Fibroblast of the aortic adventitia (primary cell): ENCODE data around the gene GPR78. TPM values are rescaled to one million over a fixed set of nuclear protein-coding genes. Genes with fewer than 3 reads are reported as not detected.

Experiments used
- DNase-seq: peaks from one replicate; pipeline ENCODE4 v3.0.0-alpha.2; 2010; ENCODE audit warnings: low read depth
- H3K4me3 ChIP-seq: 2 replicates; pipeline ENCODE4 v1.5.1; 2011; ENCODE audit warnings: low read depth, mild to moderate bottlenecking, control low read depth, low read length, moderate library complexity
- CTCF ChIP-seq: IDR thresholded peaks from 2 replicates; pipeline ENCODE4 v1.5.1; 2011; ENCODE audit warnings: mild to moderate bottlenecking, low read length, control low read depth, inconsistent platforms; ENCODE audit not compliant: insufficient read depth
- total RNA-seq: library from RNA; depleted of rRNA; stranded (reverse); fragments of >200 nt; gene quantifications from 2 replicates; pipeline ENCODE4 v1.2.3, GENCODE V29; 2012; ENCODE audit warnings: low replicate concordance

GPR78 gene
- total RNA-seq, 1 donor: 0.36 TPM

- no peak for TF ChIP-seq CTCF
- H3K4me3 ChIP-seq: no peak overlapping the region
- no peak for DNase-seq
Measured at GRCh38 chr4:8614365-8615193, 34.4 kb downstream of the GPR78 start.

- no peak for DNase-seq
- no peak for TF ChIP-seq CTCF
Measured at GRCh38 chr4:8615366-8615765, 35.2 kb downstream of the GPR78 start.

GRCh38 chr4:8615921-8616787 is 36.0 kb downstream of the GPR78 start:
- no peak for TF ChIP-seq CTCF
- no peak overlapping the region for H3K4me3 ChIP-seq
- DNase-seq: no peak

More at GRCh38 chr4:8615366-8615765, 35.2 kb downstream of the GPR78 start:
- no peak overlapping the region for H3K4me3 ChIP-seq

- no peak overlapping the region for H3K4me3 ChIP-seq
- TF ChIP-seq CTCF: no peak
Measured at GRCh38 chr4:8616831-8617230, 36.6 kb downstream of the GPR78 start.

GRCh38 chr4:8617486-8618040 is 37.4 kb downstream of the GPR78 start:
- DNase-seq: no peak
- no peak for TF ChIP-seq CTCF
- no peak overlapping the region for H3K4me3 ChIP-seq

More at GRCh38 chr4:8616831-8617230, 36.6 kb downstream of the GPR78 start:
- DNase-seq: no peak

- H3K4me3 ChIP-seq: no peak overlapping the region
- TF ChIP-seq CTCF: no peak
Measured at GRCh38 chr4:8618421-8618820, 38.2 kb downstream of the GPR78 start.

More at GRCh38 chr4:8618421-8618820, 38.2 kb downstream of the GPR78 start:
- no peak for DNase-seq
